NK-92 (cell line): ENCODE data around the gene KIF26B.
"Not testable (repeated sequence)": the region's sequence is repeated elsewhere in the genome, so short reads cannot be mapped to it uniquely, and the experiment has no call there.

Experiments
- DNase-seq: peaks from one replicate; lab custom pipeline; 2025; ENCODE audit not compliant: unreplicated experiment; lab: John Stamatoyannopoulos, UW

KIF26B gene

DNA sequence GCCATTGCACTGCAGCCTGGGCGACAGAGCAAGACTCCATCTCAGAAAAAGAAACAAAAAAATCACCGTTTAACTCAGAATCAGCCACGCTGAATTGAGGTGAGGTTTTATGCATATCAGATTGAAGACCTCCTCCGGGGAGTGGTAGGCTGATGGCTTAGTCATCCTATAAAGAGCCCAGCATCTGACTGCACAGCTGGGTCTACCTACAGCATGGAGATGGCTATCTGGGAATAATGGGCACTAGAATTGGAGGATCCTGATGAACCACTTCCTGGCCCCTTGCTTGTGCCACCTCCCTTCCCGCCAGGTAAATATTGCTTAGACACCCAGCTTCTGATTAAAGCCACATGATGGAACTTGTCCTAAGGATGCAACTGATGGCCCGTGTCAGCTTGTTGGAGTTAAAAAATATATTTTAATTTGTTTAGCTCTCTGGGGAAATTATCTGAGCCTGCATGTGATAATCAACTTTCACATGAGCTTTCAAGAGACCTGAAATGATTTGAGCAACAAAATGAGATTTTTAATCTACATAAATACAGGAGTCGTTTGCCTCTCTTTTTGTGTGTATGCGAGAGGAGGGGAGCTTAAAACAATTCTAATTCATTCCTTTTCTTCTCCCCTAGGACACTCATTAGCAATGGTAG, 157.2 kb downstream of the KIF26B start:
- DNase-seq: no peak

GRCh38 chr1:245313576-245313975, 158.8 kb downstream of the KIF26B start:
- no peak for DNase-seq

- DNase-seq: no peak
These were observed 162.0 kb downstream of the KIF26B start for GRCh38 chr1:245316784-245317183.

- DNase-seq: no peak
These were observed 162.4 kb downstream of the KIF26B start for GRCh38 chr1:245317217-245317616.

GRCh38 chr1:245319094-245319493, 164.3 kb downstream of the KIF26B start:
- DNase-seq: no peak

DNA sequence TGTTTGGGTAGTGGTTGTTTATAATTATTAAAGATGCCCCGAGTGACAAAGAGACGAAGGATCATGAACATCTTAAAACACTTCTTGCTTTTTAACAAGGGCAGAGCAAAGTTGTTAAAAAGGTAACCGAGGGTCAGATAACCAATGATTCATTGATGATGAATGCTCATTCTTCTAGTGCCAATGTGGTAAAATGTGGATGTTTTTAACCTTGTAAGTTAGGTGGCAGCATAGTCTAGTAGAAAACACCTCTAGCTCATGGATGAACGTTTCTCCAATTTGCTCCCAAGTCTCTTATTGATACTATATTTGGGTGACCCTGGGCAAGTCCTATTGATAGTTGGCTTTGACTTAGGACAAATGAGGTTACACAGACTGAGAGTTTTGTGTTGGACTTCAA, 167.9 kb downstream of the KIF26B start:
- no peak for DNase-seq

GRCh38 chr1:245323765-245324164, 169.0 kb downstream of the KIF26B start:
- DNase-seq: not testable (repeated sequence)

GRCh38 chr1:245325922-245326795, 171.4 kb downstream of the KIF26B start:
- no peak for DNase-seq

- DNase-seq: no peak
These were observed 172.6 kb downstream of the KIF26B start for GRCh38 chr1:245327360-245327759.

- DNase-seq: no peak
These were observed 173.1 kb downstream of the KIF26B start for GRCh38 chr1:245327842-245328241.

GRCh38 chr1:245330951-245331350, 176.2 kb downstream of the KIF26B start:
- no peak for DNase-seq

DNA sequence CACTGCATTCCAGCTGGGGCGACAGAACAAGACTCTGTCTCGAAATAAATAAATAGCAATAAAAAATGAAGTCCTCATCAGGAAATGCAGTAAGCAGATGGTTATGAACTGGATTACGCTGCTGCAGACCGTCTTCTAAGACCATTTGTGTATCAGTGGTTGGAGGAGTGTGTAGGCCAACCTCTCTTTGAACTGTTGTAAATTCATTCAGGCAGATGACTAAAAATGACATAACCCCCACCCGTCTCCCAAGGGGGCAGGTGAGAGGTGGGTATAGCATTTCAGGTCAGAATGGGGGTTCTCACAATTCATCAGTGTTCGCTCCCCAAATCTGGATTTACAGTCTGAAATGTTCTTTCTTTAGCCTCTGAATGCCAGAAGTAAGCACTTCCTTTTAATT, 177.3 kb downstream of the KIF26B start:
- no peak for DNase-seq

- no peak for DNase-seq
These were observed 177.7 kb downstream of the KIF26B start for GRCh38 chr1:245332513-245332912.

DNA sequence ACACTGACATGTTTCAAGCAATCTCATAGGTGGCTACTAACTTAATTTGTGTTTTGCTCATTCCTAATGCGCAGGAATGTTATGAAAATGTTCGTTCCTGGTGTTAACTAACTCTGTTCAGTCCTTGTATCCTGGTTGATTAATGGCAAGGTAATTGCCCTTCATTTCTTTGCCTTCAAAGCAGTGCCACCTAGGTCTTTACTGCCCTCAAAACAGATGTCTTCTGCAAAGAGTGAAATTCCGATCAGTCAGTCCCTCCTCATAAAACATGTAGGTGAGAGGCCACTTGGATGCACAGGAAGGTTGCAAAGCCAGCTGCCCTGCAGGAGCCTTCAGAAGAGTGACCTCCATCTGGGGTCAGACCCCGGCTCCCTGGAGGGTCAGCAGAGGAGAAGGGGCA, 179.4 kb downstream of the KIF26B start:
- no peak for DNase-seq

GRCh38 chr1:245334827-245335490, 180.2 kb downstream of the KIF26B start:
- DNase-seq: no peak

GRCh38 chr1:245335684-245336083, 180.9 kb downstream of the KIF26B start:
- not testable (repeated sequence) for DNase-seq

DNA sequence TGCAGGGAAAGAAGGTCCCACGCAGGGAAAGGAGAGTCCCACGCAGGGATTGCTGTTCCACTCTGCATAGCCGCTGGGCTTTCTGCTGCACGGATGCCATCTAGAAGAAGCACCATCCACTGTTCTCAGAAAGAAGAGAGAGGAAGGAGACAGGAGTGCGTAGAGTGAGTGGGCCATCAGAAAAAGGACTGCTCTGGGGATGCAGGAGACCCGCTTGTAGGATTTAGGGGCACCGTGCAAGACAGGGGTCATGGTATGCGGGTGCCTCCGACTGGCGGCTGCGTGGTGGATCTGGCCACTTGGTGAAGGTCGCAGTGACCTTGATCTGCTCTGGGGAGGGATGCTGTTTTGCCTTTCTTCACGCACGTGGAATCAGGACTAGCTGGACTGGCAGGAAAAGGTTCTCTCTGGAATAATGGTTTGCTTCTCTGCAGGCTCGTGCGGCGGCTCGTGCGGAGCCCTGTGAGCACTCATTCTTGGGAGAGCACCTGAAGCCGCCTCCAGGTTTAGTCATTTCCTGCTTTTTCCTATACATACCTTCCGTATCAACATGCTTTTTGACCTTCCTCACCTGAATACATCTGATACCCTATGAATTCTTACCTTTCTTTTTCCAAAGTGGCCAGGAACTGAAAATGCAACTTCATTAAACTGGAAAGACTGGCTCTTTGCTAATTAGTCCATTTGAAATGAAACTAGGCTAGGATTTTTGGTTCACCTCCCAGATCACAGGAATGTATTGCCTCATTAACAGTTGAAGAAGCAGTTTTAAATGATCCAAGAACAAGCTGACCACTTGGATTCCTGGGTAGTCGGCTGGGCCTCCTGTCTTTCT, 181.6 kb downstream of the KIF26B start:
- DNase-seq: no peak

GRCh38 chr1:245336984-245337355, 182.2 kb downstream of the KIF26B start:
- DNase-seq: not testable (repeated sequence)

DNA sequence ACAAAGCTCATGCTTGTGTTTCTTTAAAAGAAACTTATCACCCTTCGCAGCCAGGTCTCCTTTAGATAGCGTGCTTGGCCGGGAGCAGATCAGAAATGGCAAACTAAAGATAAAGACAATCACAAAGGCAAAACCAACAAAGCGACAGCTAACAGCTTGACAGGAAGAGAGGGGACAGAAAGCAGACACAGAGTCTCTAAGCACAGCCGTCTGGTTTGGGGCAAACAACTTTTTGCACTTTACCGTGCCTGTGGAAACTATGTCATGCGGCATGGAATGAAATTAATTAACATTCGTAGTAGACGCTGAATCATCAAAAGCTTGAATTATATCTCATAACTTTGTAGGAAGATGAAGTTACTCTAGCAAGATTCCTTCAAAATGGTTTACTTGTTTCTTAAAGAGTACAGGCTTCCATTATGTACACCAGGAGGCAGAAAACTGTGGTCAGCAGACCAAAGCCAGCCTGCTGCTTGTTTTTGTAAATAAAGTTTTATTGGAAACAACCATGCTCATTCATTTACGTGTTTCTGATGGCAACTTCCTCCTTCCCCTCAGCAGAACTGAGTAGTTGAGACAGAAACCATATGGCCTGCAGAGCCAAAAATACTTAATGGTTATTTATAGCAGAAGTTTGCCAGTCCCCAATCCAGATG, 183.2 kb downstream of the KIF26B start:
- DNase-seq: no peak

DNA sequence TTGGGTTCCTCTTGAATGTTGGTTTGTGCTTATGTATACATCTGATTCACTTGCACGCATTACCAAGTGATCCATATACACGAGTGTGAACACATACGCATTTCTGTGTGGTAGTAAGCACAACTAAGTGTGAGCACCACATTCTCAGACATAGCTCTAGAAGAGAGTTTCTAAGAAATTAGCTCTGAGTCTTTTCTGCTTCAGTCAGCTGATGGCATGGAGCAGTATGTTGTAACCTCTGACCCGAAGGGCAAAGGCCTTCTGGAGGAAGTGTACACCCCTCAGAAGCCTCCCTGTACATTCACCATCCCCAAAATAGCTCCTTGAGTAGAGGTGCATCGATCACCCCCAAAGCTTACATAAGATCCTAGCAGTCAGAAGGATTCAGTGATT, 183.7 kb downstream of the KIF26B start:
- no peak for DNase-seq

GRCh38 chr1:245341743-245342142, 187.0 kb downstream of the KIF26B start:
- no peak for DNase-seq
